LoVo (cell line): ENCODE results near the gene TXNL4A.

Experiments used
- DNase-seq: peaks from one replicate; pipeline ENCODE4 v3.0.0-alpha.2; 2016; ENCODE audit warnings: low spot score

Gene TXNL4A

DNA sequence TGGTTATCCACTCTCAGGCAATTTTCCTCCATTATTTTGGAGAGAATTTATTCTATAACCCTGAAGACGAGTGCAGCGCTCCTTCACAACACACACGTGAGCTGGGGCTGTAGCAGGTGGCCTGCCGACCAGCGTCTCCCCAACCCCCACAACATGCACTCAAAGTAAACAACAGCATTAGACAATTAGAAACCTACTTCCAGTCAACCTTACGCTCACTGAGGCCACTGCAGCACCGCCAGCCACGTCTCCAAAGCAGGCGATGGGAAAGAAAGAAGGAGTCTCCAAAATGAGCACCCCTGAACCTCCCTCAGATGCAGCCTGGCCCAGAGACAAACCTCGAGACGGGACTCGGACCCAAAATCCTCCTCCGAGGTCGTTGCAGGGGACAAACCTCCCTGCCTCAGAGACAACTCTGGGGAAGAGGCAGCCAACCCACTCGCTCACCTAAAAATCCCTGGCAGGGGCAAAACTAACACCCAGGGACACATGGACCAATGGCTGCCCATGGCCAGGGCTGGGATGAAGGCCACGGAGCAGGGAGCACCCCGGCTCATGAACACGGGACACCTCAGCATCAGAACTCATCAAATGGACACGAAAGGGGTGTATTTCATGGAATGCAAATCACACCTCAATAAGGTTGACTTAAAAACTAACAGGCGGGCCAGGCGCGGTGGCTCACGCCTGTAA, 39.5 kb downstream of the TXNL4A start:
- DNase-seq: no peak

DNA sequence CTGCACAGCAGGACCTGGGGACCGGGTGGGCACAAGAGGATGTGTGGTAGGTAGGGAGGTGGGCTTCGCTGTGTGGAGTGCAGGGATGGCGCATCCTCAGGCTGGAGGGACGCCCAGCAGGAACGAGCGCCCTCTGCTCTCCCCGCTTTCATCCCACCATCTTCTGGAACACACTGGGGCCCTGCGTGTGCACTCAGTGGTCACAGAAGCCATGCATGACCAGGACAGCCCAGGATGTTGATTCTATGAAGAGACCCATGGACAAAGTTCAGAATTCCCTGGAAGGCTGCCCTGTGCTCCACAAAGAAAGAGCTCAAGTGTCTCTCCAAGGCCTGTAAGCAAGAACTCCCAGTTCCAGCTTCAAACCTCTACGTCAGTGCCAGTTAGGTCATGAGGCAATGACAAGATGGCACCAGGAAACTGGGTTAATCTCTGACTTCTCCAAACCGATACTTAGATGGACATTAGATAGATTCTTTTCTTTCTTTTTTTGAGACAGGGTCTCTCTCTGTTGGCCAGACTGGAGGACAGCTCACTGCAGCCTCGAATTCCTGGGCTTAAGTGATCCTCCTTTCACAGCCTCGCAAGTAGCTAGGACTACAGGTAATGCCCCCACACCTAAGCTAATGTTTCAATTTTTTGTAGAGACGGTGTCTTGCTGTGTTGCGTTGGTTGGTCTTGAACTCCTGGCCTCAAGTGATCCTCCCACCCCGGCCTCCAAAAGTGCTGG, 40.3 kb downstream of the TXNL4A start:
- no peak for DNase-seq

DNA sequence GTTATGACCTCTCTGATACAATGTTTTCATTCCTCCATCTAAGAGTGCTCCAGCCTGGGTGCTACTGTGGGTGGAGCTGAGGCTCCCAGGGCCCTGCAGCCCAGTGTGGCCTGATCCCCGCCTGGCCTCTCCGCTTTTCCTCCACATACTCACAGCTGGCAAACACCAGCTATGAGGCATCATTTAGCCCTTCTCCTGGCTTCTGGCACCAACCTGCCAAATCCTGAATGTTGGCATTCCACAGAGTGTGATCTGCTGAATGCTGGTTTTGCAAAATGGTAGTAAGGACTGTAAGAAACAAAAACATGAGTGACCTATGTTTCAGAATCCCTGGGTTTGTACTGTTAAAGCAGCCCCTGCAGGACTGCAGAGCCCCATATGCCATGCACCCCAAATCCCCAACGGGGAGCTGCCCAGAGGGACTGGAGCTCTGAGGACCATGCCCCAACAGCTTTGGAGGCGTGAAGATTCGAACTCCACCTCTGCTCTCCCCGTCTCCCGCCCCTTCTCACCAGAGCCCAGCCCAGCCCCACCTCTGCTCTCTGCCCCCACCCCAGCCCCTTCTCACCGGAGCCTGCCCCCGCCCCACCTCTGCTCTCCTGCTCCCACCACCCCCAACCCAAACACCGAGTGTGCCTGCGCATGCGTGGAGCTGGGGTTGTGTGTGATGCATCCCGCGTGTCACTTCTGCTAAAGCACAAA, 41.2 kb downstream of the TXNL4A start:
- DNase-seq: no peak

DNA sequence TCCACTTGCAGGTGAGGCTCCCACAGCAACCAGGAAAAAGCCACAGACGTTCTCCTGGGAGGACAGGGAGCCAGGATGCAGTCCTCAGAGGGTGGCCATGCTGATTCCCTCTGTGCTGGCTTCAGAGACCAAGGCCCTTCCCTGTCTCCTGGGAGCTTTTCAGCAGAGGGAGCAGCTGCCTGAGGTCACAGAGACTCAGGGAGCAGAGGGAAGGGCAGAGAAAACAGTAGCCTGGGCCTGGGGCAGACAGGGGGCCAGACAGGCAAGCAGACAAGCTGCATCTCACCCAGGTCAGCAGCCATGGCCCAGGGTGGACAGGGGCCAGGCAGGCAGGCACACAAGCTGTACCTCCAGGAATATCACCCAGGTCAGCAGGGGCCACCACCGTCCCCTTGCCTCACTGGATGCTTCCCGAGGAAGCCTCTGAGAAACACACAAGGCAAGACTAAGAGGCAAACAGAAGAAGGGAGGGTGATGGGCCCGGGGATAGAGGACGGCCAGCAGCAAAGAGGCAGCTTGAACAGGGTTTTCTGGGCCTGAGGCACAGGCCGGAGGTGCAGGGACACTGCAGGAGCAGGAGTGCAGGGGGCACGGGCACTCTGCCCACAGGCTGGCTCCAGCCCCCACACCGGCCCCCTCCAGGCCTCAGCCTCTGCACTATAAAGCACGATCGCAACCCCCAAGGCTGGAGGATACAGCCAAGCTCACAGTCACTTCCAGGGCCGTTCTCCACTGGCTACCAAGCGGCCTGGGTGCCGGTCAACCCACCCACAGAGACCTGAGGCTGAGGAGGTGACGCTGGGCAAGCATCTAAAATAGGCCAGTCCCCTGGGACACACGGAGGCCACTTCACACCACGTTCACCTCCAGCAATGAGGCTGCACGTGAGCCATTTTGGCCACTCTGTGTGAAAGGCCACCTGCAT, 43.0 kb downstream of the TXNL4A start:
- no peak for DNase-seq

DNA sequence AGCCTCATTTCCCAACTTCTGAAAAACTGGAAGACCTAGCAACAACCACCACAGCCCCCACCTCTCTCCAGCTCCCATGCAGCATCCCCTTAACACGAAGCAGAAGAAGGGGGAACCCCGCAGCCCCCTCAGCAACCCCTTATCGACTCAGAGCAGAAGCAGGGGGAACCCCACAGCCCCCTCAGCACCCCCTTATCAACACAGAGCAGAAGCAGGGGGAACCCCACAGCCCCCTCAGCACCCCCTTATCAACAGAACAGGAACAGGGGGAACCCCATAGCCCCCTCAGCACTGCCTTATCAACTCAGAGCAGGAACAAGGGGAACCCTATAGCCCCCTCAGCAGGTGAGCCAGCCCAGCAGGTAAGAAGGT, 43.6 kb downstream of the TXNL4A start:
- no peak for DNase-seq

DNA sequence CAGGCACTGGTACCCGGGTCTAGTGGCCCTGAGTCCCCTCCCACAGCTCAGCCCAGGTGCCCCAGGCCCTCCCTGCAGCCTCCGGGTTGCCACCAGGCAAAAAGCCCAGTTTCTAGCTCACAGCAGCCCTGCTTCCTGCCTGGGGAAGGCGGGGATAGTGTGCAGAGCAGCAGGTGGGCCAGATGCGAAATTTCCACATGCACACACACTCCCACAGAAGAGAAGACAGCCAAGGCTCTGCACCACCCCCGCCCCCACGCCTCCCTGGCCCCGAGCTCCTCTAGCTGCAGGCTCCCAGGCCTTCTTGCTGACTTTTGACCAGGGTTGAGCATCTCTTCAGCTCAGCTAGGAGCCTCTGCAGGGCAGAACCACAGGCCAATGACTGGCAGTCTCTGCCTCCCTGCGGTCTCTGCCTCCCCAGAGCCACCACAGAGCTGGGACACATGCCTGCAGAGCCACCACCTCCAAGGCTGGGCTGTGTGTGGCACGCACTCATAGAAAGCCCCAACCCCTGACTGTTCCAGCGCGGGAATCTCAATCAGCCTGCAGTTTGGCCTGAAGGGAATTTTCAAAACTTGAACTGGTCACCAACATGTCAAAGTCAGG, 44.1 kb downstream of the TXNL4A start:
- no peak for DNase-seq

DNA sequence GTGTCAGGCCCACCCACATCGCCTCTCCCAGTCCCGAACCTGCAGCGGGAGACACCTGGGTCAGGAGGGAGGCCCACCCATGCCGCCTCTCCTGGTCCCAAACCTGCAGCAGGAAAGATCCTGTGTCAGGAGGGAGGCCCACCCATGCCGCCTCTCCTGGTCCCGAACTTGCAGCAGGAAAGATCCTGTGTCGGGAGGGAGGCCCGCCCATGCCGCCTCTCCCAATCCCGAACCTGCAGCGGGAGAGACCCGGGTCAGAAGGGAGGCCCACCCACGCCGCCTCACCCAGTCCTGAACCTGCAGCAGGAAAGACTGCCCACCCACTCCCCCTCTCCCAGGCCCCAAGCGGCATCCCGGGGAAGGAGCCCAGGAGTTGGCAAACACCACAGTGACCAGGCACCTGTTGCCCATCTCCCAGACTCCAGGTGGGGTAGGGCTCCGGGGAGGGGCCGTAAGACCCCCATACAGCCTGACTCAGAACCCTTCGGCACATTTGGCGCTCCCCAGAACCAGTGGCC, 44.7 kb downstream of the TXNL4A start:
- no peak for DNase-seq

DNA sequence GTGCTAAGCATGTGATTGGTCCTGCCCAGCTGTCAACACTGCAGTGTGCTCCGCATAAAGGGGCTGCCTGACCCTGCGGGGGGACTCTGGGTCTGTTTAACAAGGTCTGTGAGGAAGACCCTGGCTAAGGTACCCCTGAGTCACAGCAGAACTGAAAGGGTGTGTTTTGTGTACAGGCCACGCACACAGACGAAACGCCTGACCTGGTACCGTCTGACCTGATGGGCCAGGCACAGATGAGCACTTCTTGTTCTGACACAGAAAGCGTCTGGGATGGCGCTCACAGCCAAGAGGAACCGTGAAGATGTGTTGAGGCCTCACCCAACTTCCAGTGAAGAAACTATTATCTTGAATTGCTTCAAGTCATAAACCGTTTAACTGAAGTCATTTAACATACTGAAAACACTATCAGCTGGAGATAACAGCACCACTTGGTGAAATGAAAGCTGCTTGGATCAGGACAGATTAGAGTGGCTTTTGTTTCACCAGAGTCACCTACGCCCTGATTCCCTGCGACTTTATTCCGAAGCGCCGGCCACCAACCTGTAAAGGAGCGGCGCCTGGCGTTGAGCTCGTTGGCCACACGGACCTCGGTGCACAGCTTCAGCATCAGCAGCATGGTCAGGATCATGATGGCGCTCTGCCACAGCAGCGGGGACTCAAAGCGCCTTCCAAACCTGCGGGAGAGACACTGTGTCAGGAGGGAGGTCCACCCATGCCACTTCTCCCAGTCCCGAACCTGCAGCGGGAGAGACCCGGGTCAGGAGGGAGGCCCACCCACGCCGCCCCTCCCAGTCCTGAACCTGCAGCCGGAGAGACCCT, 45.4 kb downstream of the TXNL4A start:
- no peak for DNase-seq

DNA sequence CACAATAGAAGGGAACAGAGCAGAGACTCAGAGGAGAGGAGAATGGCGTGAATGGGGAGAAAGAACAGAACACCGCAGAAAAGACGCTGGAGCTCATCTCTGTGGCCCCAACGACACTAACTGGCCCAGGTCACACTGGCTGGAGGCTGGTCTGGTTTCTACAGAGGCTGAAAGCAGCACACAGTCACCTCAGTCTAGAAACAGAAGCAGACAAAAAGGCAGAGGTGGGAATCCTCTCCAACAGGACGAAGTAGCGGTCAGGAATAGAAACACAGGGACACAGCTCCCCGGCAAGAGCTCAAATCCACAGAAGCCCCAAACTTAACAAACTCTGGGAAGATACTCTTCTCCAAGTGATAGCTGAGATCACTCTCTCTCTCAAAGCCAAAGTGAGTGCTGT, 46.2 kb downstream of the TXNL4A start:
- no peak for DNase-seq

DNA sequence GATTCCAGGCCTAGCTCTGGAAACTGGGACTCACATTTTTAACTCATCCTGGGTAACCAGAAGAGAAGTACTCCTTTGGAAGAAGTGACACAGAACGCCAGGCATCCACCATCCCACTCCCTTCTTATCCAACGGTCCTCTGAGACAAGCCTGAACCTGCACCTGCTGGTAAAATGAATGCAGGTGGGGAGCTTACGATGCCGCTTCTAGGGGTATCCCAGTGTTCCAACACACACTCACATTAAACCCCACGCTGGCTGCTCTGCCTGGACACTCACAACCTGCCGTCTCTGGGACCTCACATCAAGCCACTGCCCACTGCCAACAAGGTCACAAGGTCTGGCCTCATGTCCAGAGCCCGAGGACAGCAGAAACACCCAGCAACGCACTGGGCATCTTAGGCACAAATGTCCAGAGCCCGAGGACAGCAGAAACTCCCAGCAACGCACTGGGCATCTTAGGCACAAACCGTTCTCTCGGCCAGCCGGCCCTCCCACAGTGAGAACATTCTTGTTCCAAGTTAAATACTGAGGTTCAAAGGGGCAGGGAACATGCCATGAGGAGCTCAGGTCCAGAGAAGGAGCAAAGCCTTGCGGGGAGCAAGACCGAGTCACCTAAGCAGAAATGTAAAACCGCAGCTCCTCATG, 46.8 kb downstream of the TXNL4A start:
- no peak for DNase-seq

DNA sequence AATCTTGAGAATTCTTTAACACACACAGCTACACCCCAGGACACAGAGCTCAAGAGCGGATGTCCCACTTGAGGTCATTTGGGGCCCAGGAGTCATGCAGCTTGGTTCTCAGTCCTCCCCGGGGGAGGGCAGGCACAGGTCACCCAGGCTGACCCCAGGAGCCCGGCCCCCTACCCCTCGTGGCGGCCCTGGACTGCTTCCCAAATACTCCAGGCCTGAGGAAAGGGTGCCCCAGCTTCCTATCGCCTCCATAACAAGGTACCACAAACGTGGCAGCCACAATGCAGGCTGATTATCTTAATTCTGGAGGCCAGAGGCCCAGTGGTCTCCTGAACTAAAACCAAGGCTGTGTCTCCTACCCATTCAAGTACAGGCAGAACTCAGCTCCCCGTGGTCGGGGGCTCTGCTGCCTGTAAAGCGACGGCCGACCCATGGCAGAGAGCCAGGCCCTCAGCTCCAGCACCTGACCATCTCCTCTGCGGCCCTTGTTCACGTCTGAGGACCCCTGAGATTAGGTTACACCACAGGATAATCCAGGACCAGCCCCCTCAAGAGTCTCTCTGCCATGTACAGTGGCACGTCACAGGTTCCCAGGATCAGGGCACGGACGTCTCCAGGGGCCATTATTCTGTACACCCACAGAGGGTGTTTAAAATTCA, 47.4 kb downstream of the TXNL4A start:
- DNase-seq: no peak

DNA sequence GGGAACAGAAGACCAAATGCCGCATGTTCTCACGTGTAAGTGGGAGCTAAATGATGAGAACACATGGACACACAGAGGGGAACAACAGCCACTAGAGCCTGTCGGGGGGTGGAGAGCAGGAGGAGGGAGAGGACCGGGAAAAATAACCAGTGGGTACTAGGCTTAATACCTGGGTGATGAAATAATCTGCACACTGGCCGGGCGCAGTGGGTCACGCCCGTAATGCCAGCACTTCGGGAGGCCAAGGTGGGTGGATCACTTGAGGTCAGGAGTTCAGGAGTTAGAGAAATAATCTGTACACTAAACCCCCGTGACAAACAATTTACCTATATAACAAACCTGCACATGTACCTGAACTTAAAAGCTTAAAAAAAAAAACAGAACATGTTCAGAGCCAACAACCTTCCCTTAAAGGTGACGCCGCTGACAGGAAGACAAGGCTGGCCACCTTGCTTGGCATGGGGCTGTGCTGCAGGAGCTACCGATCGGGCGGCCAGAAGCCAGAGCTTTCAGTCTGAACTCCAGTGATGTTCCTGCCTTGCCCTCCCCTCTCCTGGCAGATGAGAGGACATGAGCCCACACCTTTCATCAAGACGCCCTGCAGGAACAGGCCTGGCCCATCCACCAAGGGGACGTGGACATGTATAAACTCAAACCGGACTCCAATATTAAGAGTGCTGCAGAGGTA, 48.1 kb downstream of the TXNL4A start:
- DNase-seq: no peak

DNA sequence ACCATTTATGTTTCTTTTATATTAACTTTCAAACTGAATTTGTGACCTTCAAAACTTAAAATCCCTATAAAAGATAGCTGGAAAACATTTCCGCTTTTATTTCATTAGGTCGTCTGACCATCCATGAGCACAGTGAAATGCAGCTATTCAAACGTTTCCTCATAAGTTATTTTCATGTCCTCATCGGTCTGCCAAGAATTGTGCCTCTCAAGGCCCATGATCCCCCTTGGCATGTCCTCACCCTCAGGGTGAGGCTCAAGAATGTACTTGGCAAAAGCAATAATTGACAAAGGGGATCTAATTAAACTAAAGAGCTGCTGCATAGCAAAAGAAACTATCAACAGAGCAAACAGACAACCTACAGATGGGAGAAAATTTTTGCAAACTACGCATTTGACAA, 49.3 kb downstream of the TXNL4A start:
- no peak for DNase-seq

DNA sequence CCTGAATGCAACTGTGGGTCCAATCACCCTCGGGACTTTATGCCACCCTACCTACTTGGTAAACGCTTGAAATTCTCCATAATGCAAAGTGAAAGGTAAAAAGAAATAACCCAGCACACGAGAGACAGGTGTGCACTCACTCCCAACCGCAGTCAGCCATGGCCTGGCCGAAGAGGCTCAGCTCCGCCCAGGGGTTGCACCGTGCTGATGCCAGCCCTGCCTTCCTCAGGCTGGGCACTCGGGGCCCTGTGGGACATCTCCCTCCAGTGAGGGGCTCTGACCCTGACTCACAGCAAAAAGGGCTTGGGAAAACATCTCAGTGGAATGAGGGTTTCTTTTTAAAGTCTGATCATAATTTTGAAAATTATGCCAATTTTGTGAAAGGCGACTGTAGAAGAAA, 50.2 kb downstream of the TXNL4A start:
- DNase-seq: no peak

DNA sequence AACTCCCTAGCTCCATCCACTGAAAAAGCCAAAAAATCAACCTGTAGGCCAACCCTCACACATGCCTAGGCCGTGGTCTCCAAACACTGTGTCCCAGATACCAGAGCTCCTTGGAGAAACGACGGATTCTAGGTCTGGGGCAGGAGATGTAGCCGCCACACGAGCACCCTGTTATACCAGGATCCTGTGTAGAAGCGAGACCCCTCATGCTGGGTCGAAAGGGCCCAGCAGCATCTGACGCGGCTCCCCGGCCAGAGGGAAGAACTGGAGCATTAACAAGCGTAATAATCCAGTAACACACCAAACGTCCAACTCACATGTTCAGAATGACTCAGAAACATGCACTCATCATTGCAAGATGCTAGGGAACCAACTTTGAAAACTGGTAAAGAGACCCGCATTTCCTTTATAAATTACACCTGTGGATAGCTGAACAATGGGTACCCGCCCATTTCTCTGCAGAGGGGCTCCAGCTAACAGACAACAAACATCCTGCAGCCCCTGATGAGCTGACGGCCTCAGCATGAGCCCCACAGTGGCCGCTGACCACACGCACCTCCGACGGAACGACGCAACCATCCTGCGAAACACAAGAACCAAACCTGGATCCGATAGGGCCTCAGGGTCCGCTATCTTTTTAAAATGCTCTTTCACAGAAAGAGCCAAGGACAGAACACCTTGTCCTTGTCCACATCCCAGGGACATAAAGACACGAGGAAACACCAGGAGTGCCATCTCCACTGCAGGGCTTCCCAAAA, 51.1 kb downstream of the TXNL4A start:
- DNase-seq: no peak

DNA sequence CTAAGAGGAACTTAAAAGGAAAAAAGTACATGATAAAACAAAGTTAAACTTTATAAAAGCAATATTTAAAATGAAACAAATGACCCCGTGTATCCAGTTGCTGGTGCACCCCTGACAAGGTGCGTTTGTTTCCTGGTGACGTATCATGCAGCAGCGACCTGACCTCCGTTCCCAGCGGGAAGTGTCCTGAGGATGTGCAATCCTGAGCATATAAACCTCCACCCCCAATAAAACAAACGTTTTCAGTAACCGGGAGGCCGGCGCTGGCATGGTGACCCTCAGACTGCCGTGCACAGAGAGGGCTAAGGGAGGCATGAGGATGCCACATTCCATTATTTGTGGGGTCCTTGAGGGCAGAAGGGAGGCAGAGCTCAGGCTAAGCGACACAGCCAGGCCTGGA, 51.7 kb downstream of the TXNL4A start:
- no peak for DNase-seq

DNA sequence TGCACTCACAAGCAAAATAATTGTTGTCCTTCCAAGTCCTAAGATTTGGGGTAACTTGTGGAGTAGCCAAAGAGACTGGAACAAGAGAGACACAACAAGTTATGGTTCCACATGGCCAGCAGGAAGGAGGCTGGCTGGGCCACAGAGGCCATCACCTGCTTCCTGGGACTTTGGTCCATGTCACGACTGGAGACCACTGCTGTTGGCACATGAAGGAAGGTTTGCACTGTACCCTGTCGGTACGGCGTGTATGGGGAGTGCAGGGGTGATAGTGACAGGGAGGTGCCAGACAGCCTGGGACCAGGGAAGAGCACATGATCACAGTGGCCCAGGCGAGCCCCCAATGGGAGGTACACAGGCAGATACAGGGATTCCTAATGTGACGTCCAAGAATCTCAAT, 52.4 kb downstream of the TXNL4A start:
- DNase-seq: no peak

DNA sequence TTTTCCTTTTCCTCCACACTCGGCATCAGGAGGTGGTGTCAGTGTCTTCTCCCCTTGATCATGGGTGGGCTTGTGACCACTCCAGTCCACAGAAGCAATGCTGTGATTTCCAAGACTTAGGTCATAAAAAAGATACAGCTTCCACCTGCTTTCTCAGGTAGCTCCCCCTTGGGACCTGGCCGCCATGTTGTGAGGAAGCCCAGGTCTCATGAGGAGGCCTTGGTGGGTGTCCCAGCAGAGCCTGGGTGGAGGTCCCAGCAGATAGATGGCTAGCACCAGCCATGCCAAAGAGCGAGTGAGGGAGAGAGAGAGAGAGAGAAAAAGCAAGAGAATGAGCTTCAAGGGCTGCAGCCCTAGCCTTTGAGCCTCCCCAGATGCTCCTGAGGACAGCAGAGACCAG, 52.9 kb downstream of the TXNL4A start:
- no peak for DNase-seq
